Measurements from ENCODE around the gene NEUROD2. TPM values are rescaled to one million over a fixed set of nuclear protein-coding genes. Genes with fewer than 3 reads are reported as not detected.

The NEUROD2 gene
- total RNA-seq, 1 experiment from 2014 or later = not detected

DNA sequence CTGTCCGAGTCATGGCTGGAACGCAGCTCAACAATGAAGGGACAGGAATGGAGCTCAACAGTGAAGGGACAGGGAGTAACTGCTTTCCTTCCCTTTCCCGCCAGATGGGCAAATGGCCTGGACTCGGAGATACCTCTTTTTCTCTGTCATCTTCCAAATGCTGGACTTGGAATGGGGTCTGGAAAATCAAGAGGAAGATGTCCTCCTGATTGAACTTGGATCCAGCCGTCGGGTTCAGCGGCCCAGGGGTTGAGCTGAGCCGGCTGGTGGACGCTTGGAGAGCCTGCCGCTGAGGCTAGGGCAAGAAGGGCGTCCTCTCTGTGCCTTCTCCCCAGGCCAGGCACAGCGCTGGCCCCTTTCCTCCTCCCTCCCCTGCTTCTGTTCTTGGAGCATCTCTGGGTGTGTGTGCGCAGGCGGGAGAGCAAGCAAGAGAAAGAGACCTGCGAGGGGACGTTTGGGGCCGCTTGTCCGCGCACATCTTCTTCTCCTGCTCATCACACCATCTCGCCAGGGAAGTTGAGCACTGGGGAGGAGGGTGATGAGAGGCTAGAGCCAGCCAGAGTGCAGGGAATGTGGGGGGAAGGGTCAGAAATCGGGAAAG lies 6.6 kb downstream of the NEUROD2 start:
- H3K4me3 ChIP-seq (ENCODE audit: low read depth in 2 of 2, low read length in 2 of 2) = no peak overlapping the region
- POLR2A ChIA-PET = no interaction called here
- in situ Hi-C loops (cut with HindIII; ENCODE audit: low pct_unique_long_range_greater_than_20kb, low sequenced_read_pairs) = no loop called here
- H3K4me1 ChIP-seq (ENCODE audit: control insufficient read depth, insufficient read depth, low read length) = peaks cover 12% of the 10 kb centered on the region; the same call in 1 of the 2 replicates
- no TSS peak for BruUV-seq (replicated peaks)
- no peak overlapping the region for H3K27ac ChIP-seq (ENCODE audit: low read length)
- DNase-seq (ENCODE audit: low read depth, low spot score) = no peak
- CTCF ChIA-PET = no interaction called here
- no peaks in the 10 kb centered on the region for H3K9me3 ChIP-seq (ENCODE audit: control insufficient read depth, insufficient read depth, low read depth, low read length)
- ATAC-seq = no peak
- no peaks in the 10 kb centered on the region for H3K36me3 ChIP-seq (ENCODE audit: control insufficient read depth, insufficient read depth, low read length)
- peaks cover 29% of the 10 kb centered on the region for H3K27me3 ChIP-seq (ENCODE audit: control insufficient read depth, insufficient read depth, low read length)
- no peak for TF ChIP-seq TCF7L2 (IDR thresholded peaks at IDR 0.05; ENCODE audit: low read depth, low read length)
- intact Hi-C loops (cut with micrococcal nuclease; ENCODE audit: unreplicated experiment) = no loop called here

DNA sequence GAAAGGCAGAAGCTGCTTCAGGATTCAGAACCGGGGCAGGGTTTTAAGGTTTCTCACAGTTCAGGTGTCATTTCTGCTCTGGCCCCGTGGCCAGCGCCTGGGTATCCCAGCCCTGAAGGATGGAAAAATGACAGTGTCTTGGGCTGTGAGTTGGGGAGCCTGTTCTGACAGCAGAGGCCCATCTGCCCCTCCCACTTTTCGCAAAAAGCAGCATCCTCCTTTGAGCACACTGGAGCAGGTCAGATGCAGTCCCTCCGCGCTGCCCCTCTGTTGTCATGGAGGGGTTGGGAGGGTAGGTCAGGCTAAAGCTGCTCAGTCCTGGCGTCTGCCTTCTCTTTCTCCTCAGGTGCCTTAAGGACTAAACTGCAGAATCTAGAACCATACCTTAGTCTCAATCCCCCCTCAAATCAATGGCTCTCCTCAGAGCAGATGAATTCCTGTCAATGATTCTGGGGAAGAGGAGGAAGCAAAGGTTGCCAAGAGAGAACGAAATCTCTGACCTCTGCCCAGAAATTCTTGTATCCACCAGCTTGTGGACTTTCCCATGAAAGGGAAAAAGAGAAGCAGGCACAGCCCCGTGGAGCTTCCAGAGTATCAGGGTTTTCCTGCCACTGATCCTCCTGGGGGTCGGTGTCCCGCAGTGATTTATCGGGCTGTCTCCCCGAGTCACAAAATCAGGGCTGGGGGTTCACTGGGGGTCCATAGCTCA lies 7.3 kb downstream of the NEUROD2 start:
- intact Hi-C loops (cut with micrococcal nuclease; ENCODE audit: unreplicated experiment) (no loop called here), in situ Hi-C loops (cut with HindIII; ENCODE audit: low pct_unique_long_range_greater_than_20kb, low sequenced_read_pairs) (no loop called here)
- Histone ChIP-seq H3K36me3 (ENCODE audit: control insufficient read depth, insufficient read depth, low read length) (no peaks in the 10 kb centered on the region), H3K27ac (ENCODE audit: low read length) (no peak overlapping the region), H3K4me1 (ENCODE audit: control insufficient read depth, insufficient read depth, low read length) (peaks cover 12% of the 10 kb centered on the region; the same call in 1 of the 2 replicates), H3K4me3 (ENCODE audit: low read depth in 2 of 2, low read length in 2 of 2) (no peak overlapping the region), H3K27me3 (ENCODE audit: control insufficient read depth, insufficient read depth, low read length) (peaks cover 29% of the 10 kb centered on the region), H3K9me3 (ENCODE audit: control insufficient read depth, insufficient read depth, low read depth, low read length) (no peaks in the 10 kb centered on the region)
- no peak for ATAC-seq
- TF ChIP-seq SIN3A (IDR thresholded peaks at IDR 0.05; ENCODE audit: borderline replicate concordance, insufficient read depth, low read depth, low read length) = no peak
- TF ChIP-seq REST (IDR thresholded peaks at IDR 0.05; ENCODE audit: insufficient read depth in 1 of 2, low read depth in 2 of 2, low read length in 1 of 2) = no peak
- TF ChIP-seq POLR2AphosphoS5 (IDR thresholded peaks at IDR 0.05; ENCODE audit: low read depth, low read length) = no peak
- TF ChIP-seq TCF7L2 (IDR thresholded peaks at IDR 0.05; ENCODE audit: low read depth, low read length) = no peak
- no peak for TF ChIP-seq CTCF (IDR thresholded peaks at IDR 0.05)
- CTCF ChIA-PET = no interaction called here
- POLR2A ChIA-PET = no interaction called here
- DNase-seq (ENCODE audit: low read depth, low spot score) = no peak
- no TSS peak for BruUV-seq (replicated peaks)

GRCh38 chr17:39599665-39600231 lies 8.0 kb downstream of the NEUROD2 start:
- intact Hi-C loops (cut with micrococcal nuclease; ENCODE audit: unreplicated experiment) (no loop called here), in situ Hi-C loops (cut with HindIII; ENCODE audit: low pct_unique_long_range_greater_than_20kb, low sequenced_read_pairs) (no loop called here)
- no peak overlapping the region for H3K4me3 ChIP-seq (ENCODE audit: low read depth in 2 of 2, low read length in 2 of 2)
- H3K4me1 ChIP-seq (ENCODE audit: control insufficient read depth, insufficient read depth, low read length) = peaks cover 12% of the 10 kb centered on the region; the same call in 1 of the 2 replicates
- no peak for TF ChIP-seq TCF7L2 (IDR thresholded peaks at IDR 0.05; ENCODE audit: low read depth, low read length)
- TF ChIP-seq CTCF (IDR thresholded peaks at IDR 0.05) = no peak
- TF ChIP-seq SIN3A (IDR thresholded peaks at IDR 0.05; ENCODE audit: borderline replicate concordance, insufficient read depth, low read depth, low read length) = no peak
- no peak for TF ChIP-seq REST (IDR thresholded peaks at IDR 0.05; ENCODE audit: insufficient read depth in 1 of 2, low read depth in 2 of 2, low read length in 1 of 2)
- TF ChIP-seq POLR2AphosphoS5 (IDR thresholded peaks at IDR 0.05; ENCODE audit: low read depth, low read length) = no peak
- ChIA-PET CTCF (no interaction called here), POLR2A (no interaction called here)
- no TSS peak for BruUV-seq (replicated peaks)
- no peak for DNase-seq (ENCODE audit: low read depth, low spot score)
- no peak for ATAC-seq
- H3K9me3 ChIP-seq (ENCODE audit: control insufficient read depth, insufficient read depth, low read depth, low read length) = no peaks in the 10 kb centered on the region
- no peak overlapping the region for H3K27ac ChIP-seq (ENCODE audit: low read length)
- no peaks in the 10 kb centered on the region for H3K36me3 ChIP-seq (ENCODE audit: control insufficient read depth, insufficient read depth, low read length)
- H3K27me3 ChIP-seq (ENCODE audit: control insufficient read depth, insufficient read depth, low read length) = peaks cover 29% of the 10 kb centered on the region
